ENCODE results near the gene EVPL.
"Not testable (repeated sequence)": the region's sequence is repeated elsewhere in the genome, so short reads cannot be mapped to it uniquely, and the experiment has no call there.

EVPL gene

GRCh38 chr17:75996665-75997590 is 30.2 kb downstream of the EVPL start:
- DNase-seq, result no peak

GRCh38 chr17:75995385-75995925 is 31.7 kb downstream of the EVPL start:
- no peak for DNase-seq

GRCh38 chr17:75994802-75995370 is 32.2 kb downstream of the EVPL start:
- no peak for DNase-seq

- no peak for DNase-seq
Measured at GRCh38 chr17:75991396-75991795, 35.7 kb downstream of the EVPL start.

- no peak for DNase-seq
Measured at GRCh38 chr17:75987041-75987440, 40.1 kb downstream of the EVPL start.

DNA sequence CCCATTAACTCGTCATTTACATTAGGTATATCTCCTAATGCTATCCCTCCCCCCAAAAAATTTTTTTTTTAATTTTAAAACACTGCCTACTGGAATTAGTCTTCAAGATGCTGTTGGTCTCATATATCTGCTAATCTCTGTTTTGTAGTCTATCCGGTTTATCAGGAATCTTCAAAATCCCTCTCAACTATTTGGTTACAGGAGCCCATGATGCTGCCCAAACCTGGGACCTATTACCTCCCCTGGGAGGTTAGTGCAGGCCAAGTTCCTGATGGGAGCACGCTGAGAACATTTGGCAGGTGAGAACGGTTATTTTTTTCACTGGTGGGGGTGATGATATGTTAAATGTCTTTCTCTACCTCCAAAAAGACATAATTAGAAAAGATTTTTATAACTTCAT is 41.1 kb downstream of the EVPL start:
- DNase-seq, result no peak

- no peak for DNase-seq
Measured at GRCh38 chr17:75983501-75984181, 43.5 kb downstream of the EVPL start.

DNA sequence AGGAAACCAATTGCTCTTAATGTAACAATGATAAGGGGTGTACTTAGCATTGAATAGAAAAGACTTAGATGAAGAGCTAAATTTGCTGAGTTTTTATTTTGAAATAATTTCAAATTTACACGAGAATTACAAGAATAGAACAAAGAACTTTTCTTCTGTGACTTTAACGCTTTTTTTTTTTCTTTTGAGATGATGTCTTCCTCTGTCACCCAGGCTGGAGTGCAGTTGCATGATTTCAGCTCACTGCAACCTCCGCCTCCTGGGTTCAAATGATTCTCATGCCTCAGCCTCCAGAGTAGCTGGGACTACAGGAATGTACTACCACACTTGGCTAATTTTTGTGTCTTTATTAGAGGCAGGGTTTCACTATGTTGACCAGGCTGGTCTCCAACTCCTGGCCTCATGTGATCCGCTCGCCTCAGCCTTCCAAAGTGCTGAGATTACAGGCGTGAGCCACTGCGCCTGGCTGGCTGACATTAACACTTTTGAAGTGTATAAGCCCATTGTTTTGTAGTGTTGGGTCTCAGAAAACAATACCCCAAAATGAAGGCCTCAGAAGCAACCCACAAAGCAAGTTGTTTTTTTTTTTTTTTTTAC is 46.0 kb downstream of the EVPL start:
- no peak for DNase-seq

- peak; percentile 33 for DNase-seq
Measured at GRCh38 chr17:75980188-75981018, 46.7 kb downstream of the EVPL start.

- DNase-seq, result no peak
Measured at GRCh38 chr17:75979705-75980187, 47.4 kb downstream of the EVPL start.

DNA sequence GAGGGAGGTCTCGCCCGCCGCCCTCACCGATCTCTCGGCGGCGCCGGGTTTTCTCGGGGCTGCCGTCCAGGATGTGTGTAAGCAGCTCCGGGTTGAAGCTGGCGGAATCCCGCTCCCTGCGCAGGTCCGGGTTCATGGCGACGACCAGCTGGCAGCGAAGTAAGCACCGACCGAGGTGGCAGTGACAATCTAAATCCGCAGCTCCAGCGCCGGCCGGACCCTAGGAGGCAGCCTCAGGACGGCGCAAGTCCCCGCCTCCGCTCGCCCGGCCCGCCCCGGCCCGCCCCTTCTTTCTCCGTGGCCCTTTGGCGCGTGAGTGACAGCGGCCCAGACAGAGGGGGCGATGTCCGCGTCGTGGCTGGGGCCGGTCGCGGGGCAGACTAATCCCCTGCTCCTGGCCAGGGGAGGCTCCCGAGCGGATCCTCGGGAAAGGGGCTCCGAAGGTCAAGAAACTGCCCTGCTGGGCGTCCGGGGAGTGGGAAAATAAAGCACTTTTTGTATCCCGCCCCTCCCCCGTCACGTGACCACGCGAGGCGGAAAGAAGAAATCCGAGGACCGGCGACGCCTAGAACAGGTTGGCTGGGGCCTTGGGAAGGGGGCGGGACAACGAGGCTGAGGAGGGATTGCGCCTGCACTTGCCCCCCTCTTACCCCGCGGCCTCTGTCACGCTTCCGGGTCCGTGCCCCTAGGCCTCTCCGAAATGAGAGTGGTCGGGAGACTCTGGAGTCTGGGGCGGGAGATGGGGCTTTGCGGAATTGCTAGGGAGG is 48.0 kb downstream of the EVPL start, which contains the start of the genes ACOX1 and TEN1:
Gene ACOX1, minus strand, starts transcription at position 229 of the 767 bp plus-strand sequence. Its CDS starts 93 bp downstream, at position 136.
Gene TEN1, plus strand, starts transcription at position 303 of the 767 bp plus-strand sequence. CDS start 6,953 bp downstream, outside the sequence.
- DNase-seq, result peak; percentile 96

DNA sequence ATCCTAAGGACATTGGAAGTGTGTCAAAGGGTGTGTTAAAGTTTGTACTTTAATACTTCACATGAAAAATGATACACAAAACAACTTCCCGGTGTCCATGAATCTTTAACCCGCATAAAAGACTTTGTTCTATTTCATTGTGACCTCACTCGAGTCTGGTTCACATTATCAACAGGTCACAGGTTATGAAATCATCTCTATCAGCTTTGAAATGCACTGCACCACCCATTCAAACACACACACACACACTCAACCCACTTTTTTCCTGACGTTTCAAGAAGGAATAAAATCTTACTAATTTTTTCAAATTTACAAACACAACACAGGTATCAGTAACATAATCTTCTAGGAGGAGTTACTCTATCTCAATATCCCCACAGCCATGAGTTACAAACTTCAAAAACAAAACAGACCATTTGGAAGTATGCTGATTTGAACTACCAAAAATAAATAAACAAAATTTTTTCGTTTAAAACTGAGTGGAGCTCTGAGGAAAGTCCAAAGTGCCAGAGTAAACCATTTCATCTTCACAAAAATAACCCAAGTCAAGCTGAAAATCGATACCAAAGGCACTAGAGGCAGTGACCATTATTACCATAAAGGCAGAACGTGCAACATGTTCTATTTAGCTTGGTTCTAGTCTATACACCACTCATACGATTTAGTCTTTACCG is 50.8 kb downstream of the EVPL start:
- DNase-seq, result no peak

DNA sequence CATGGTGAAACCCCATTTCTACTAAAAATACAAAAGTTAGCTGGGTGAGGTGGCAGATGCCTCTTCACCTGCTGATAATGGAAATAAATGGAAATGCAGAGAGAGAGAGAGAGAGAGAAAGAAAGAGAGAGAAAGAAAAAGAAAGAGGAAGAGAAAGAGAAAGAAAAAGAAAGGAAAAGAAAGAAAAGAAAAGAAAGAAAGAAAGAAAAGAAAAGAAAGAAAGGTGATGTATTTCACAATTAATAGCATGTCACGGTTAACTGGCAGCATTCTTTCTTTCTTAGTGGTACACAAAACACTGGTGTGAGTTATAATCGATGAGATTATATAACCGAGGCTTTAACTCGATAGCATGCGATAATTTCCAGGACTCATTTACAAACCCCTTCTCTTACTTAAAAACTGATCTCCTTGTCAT is 51.3 kb downstream of the EVPL start:
- no peak for DNase-seq

DNA sequence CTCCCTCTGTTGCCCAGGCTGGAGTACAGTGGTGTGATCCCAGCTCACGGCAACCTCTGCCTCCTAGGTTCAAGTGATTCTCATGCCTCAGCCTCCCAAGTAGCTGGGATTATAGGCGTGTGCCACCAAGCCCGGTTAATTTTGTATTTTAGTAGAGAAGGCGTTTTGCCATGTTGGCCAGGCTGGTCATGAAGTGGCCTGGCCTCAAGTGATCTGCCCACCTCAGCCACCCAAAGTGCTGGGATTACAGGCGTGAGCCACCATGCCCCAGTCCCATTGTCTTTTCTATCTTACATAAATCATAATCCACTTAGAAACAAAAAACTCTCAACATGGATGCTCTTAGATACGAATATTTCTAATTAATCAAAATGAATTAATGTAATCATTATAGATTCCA is 51.9 kb downstream of the EVPL start:
- DNase-seq, result not testable (repeated sequence)

DNA sequence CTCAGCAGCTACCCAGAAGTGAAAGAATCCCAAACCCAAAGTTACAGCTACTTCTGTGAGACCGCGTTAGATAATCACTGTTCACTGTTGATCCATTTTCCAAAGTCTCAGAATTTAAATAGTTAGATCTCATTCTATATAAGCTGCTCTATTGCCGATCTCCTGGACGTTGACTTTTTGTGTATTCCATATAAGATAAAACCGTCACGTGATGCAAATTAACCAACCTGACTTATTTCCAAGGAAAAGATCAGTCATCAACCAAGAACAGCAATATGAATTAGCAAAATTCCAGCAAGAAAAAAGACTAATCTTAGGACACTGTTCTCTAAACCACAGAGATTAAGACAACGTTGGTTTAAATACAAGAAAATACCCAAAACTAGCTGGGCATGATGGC is 56.5 kb downstream of the EVPL start:
- no peak for DNase-seq

DNA sequence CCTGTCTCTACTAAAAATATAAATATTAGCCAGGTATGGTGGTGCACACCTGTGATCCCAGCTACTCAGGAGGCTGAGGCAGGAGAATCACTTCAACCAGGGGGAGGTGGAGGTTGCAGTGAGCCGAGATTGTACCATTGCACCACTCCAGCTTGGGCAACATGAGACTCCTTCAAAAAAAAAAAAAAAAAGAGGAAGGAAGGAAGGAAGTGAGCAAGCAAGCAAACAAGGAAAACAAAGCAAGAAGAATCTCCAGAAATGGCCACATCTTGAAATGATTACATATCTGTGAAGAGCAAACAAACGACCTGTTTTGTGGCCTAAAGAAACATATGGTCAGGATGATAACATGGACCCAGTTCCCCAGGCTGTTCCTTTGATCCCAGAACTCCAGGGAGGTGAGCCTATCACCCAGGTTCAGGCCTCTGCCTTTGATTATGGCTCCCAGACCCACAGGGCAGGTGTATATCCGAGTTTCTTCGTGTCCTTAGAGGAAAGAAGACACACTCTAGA is 57.0 kb downstream of the EVPL start:
- no peak for DNase-seq

- not testable (repeated sequence) for DNase-seq
Measured at GRCh38 chr17:75969044-75969443, 58.1 kb downstream of the EVPL start.

DNA sequence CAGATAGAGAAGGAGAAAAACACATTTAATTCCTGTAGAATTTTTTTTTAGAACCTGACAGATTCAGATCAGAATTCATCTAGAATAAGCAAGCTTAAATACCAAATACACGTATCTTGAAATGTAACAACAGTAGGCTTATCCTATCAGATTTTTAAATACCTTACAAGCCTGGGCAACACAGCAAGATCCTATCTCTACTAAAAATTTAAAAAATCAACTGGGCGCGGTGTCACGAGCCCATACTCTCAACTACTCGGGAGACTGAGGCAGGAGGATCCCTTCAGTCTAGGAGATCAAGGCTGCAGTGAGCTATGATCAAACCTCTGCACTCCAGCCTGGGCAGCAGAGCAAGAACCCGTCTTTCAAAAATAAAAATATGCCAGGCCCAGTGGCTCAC is 61.6 kb downstream of the EVPL start:
- DNase-seq, result no peak

- DNase-seq, result no peak
Measured at GRCh38 chr17:75959839-75960511, 67.1 kb downstream of the EVPL start.
